HG03354 (cell line): ENCODE measurements around the gene HOXD13.

Experiments
- ATAC-seq: cut with Tn5 transposase; IDR thresholded peaks from one replicate; pipeline ENCODE4 v1.9.1; 2021; ENCODE audit warnings: mild to moderate bottlenecking; ENCODE audit not compliant: unreplicated experiment, poor library complexity, severe bottlenecking

HOXD13 gene

GRCh38 chr2:176115883-176116813 is 23.6 kb downstream of the HOXD13 start, which contains the start of gene HOXD10:
Gene HOXD10, plus strand, starts transcription at chr2:176116778. Its CDS starts 56 bp downstream, at chr2:176116834.
- no peak for ATAC-seq

- no peak for ATAC-seq
Measured at GRCh38 chr2:176117162-176117822, 24.8 kb downstream of the HOXD13 start.

GRCh38 chr2:176117823-176118371 is 25.4 kb downstream of the HOXD13 start:
- no peak for ATAC-seq

GRCh38 chr2:176118601-176119339 is 26.2 kb downstream of the HOXD13 start:
- no peak for ATAC-seq

- no peak for ATAC-seq
Measured at GRCh38 chr2:176120364-176121189, 28.1 kb downstream of the HOXD13 start.

DNA sequence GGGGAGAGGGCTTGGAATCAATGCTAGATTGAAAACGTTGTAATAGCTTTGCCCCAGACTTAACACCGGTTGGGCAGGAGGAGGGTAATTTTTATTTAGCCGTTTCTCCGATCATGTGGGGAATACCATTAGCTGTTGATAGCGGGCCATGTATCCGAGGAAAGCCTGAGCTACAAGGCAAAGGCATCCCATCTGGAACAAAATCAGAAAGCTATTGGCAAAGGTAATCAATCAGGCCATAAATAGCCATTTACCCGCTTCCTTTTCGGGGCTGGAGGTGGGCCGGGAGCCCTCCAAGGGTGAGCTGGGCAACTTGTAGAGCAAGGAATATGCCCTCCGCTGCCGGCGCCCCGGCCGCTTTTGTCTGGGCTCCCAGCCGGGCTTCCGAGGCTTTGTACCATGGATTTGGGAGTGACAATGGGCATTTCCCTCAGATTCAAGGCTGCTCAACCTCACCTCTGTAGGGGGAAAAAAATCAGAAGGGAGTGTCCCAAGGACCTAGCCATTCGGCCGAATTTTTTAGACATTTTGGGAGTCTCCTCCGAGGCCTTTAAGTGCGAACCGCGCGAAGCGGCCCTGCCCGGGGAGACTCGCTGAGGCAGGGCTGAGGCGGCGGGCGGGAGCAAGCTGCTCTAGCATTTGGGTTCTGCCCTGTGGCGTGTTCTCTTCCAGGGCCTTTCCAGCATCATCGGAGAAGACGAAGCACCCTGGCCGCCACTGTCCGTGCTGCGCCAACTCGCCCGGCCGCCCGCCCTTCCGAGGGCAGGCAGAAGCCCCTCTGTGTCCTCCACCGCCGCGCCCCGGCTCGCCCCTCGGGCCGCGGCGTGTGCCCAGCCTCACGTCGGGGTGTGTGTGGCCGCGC is 28.9 kb downstream of the HOXD13 start:
- ATAC-seq: no peak

DNA sequence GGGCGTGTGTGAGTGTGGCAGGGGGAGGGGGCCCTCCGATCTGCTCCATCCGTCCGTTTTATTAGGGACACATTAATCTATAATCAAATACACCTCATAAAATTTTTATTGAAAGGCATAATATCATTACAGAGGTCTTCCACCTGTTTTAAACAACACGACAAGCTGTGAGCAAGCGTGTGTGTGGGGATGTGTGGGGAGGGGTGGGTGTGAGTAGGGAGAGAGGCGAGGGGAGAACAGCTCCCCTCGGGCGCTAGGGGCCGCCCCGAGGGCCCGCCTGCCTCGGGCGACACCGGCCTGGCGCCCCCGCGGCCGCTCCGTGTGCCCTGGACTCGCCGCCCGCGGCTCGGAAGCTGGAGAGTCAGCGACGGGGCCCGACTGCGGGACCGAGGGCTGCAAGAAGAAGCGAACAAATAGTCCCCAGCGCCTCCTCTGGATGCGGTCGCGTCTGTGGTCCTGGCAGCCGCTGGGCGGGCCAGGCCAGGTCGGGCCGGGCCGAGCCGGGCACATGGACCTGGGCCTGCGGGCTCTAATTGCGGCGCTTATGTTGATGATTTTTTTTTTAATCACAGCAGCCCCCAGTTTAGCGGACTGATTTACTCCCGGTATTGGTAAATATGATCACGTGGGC is 29.6 kb downstream of the HOXD13 start:
- no peak for ATAC-seq

GRCh38 chr2:176122683-176123410 is 30.3 kb downstream of the HOXD13 start, which contains the start of gene HOXD9:
Gene HOXD9, plus strand, starts transcription at chr2:176122719. Its CDS starts 50 bp downstream, at chr2:176122769.
- ATAC-seq: no peak

DNA sequence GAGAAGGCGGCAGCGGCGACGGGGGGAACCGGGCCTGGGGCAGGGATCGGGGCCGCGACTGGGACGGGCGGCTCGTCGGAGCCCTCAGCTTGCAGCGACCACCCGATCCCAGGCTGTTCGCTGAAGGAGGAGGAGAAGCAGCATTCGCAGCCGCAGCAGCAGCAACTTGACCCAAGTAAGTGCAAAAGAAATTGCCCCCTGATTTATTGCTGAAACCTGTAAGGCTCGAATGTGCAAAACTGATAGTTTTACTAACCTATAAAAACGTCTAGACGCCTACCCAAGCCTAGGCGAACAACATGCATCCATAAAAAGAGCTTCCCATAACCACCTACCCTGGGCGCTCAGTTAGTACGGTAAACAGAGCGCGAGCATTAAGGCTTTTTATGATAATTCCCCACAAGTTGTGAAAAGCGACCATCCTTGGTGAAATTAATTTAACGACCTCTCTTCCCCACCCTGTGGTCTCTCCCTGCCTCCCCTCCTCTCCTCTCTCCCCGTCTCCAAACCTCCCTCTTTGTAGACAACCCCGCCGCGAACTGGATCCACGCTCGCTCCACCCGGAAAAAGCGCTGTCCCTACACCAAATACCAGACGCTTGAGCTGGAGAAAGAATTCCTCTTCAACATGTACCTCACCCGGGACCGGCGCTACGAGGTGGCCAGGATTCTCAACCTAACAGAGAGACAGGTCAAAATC is 31.0 kb downstream of the HOXD13 start:
- no peak for ATAC-seq

DNA sequence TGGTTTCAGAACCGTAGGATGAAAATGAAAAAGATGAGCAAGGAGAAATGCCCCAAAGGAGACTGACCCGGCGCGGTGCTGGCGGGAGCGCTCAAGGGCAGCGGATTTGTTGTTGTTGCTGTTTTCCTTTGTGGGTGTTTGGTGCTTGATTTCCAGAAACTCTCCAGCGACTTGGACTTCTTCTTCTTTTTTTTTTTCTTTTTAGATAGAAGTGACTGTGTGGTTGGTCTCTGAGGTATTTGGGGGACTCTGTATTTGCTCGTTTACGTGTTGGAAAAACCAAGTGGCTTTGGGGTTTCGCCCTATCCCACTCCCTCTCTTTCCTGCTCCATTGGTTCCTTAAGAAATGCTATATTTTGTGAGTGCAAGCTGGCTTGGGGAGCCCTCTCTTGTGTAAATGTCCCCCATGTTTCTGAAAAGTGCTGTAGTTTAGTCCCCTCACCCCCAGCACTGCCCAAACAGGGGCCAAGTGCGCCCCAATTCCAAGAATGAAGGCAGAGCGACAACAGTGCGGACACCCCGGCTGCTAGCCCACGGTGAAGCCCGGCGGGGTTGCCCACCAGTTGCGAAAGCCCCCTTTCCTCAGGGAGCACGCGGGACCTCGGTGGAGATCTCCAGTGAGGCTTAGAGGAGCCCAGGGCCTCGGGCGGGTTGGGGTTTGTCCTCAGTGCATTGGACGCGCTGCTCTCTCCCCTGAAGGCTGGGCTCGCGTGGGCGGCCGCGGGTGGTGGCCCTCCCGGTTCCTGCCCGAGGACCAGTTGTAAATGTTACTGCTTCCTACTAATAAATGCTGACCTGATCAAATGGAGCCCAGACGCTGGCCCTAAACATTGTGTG is 31.8 kb downstream of the HOXD13 start:
- no peak for ATAC-seq

- no peak for ATAC-seq
Measured at GRCh38 chr2:176124947-176125771, 32.6 kb downstream of the HOXD13 start.

DNA sequence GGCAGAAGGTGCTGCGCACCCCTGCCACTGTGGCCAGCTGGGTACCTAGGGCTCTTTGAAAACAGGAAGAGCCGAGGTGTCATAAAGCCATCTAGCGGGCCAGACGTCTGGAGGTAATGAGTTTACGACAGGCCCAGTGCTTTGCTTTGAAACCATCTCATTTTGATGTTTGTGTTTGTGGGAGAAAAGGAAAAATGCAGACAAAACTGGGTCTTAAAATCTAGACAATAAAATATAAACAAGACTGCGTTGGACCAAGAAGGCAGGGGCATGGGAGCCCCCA is 33.2 kb downstream of the HOXD13 start:
- ATAC-seq: no peak

DNA sequence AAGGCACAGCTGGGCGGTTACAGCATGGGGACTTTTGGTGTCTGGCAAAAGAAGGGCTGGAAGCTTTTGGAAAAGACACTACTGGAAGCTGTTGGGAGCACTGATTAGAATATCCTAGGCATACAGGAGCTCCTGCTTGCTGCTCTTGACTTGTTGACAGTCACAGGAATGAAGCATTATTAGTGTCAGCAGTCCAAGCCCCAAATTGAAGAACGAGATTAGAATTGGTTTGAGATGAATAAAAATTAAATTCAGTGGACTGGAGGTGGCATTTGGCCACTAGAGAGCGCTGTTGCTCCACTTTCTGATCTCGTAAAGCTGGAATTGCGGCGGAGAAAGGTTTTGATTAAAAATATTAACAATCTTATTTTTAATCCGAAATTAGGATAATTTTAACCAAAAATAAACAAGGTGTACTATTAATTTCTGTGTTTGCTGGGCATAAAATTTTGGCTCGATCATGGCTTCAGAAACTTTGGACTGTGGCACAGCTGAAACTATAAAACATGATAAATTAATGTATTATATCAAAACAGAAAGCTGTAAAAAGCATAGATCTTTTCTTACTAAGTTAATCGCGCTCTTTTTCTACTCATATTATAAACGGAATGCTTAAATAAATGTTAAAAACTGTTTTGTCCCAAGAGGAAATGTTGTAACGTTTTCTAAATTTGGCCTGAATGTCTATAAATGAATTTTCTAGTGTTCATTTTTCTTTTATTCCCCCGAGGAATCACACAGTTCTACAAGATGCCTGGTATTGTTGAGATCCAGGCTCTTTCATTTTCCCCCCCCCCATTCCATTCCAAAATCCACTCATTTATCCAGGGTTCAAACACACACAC is 34.6 kb downstream of the HOXD13 start:
- ATAC-seq: no peak

DNA sequence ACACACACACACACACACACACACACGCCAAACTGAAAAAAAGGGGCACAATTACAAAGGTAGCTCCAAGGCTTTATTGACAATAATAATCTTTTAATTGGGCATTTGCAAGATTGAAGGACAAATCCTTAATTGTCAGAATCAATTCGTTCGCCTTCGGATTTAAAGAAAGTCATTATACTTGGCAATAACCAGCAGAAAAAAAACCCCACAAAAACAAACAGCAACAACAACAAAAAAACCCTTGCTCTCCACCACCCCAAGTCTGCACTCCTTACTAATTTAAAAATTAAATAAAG is 35.2 kb downstream of the HOXD13 start:
- no peak for ATAC-seq
